Loucy (cell line): Measurements from ENCODE around the gene MUC20.

Experiments used
- H2AFZ ChIP-seq: fragments of 200-600 bp; sonication (generic); 2 replicates; pipeline ENCODE4 v1.6.0; 2016; ENCODE audit warnings: antibody characterized with exemption, mild to moderate bottlenecking, low read length, moderate library complexity
- H3F3A ChIP-seq: fragments of 200-600 bp; 2 replicates; pipeline ENCODE4 v1.6.0; 2016; ENCODE audit warnings: antibody characterized with exemption, low read depth, mild to moderate bottlenecking
- H3K27me3 ChIP-seq: fragments of 200-600 bp; sonication (generic); 2 replicates; pipeline ENCODE4 v1.6.1; 2014; ENCODE audit warnings: low read length, mild to moderate bottlenecking; ENCODE audit not compliant: insufficient read depth, poor library complexity, severe bottlenecking
- H3K36me3 ChIP-seq: fragments of 200-600 bp; sonication (generic); 2 replicates; pipeline ENCODE4 v1.6.1; 2016; ENCODE audit warnings: low read length; ENCODE audit not compliant: insufficient read depth
- H3K4me1 ChIP-seq: fragments of 200-600 bp; sonication (generic); 2 replicates; pipeline ENCODE4 v1.5.1; 2014; ENCODE audit warnings: low read length, mild to moderate bottlenecking; ENCODE audit not compliant: insufficient read depth, poor library complexity, severe bottlenecking
- H3K4me2 ChIP-seq: fragments of 200-600 bp; sonication (generic); 2 replicates; pipeline ENCODE4 v1.6.0; 2014; ENCODE audit warnings: antibody characterized with exemption, low read length, low read depth, mild to moderate bottlenecking; ENCODE audit not compliant: poor library complexity, severe bottlenecking
- H3K4me3 ChIP-seq: fragments of 200-600 bp; sonication (generic); 2 replicates; pipeline ENCODE4 v1.5.1; 2014; ENCODE audit warnings: low read length, mild to moderate bottlenecking, mixed read lengths; ENCODE audit not compliant: poor library complexity, severe bottlenecking
- H3K79me2 ChIP-seq: fragments of 200-600 bp; sonication (generic); 2 replicates; pipeline ENCODE4 v1.6.1; 2014; ENCODE audit warnings: low read length; ENCODE audit not compliant: insufficient read depth
- H3K9ac ChIP-seq: fragments of 200-600 bp; sonication (generic); 2 replicates; pipeline ENCODE4 v1.6.0; 2014; ENCODE audit warnings: mild to moderate bottlenecking, low read depth, low read length, moderate library complexity; ENCODE audit not compliant: poor library complexity, severe bottlenecking
- H3K9me2 ChIP-seq: fragments of 200-600 bp; sonication (generic); replicated peaks from 2 replicates; pipeline ENCODE4 v1.6.1; 2016; ENCODE audit warnings: low read depth, low read length, mixed read lengths
- H3K9me3 ChIP-seq: fragments of 200-600 bp; sonication (generic); 2 replicates; pipeline ENCODE4 v1.6.1; 2014; ENCODE audit warnings: mild to moderate bottlenecking, antibody characterized with exemption, low read length, low read depth; ENCODE audit not compliant: insufficient read depth
- H4K20me1 ChIP-seq: fragments of 200-600 bp; sonication (generic); 2 replicates; pipeline ENCODE4 v1.6.0; 2014; ENCODE audit warnings: antibody characterized with exemption, low read length, mild to moderate bottlenecking; ENCODE audit not compliant: insufficient read depth, poor library complexity, severe bottlenecking
- EZH2phosphoT487 ChIP-seq: fragments of 200-600 bp; IDR thresholded peaks from 2 replicates; pipeline ENCODE4 v1.6.1; 2018; ENCODE audit warnings: antibody characterized with exemption, mild to moderate bottlenecking, moderate library complexity, borderline replicate concordance
- TF ChIP-seq, protein P1 (sequence below): fragments of 200-600 bp; sonication (generic); conservative IDR thresholded peaks from 2 replicates; pipeline ENCODE4 v1.5.1; 2014; ENCODE audit warnings: mild to moderate bottlenecking, antibody characterized with exemption, low read length

MUC20 gene

DNA sequence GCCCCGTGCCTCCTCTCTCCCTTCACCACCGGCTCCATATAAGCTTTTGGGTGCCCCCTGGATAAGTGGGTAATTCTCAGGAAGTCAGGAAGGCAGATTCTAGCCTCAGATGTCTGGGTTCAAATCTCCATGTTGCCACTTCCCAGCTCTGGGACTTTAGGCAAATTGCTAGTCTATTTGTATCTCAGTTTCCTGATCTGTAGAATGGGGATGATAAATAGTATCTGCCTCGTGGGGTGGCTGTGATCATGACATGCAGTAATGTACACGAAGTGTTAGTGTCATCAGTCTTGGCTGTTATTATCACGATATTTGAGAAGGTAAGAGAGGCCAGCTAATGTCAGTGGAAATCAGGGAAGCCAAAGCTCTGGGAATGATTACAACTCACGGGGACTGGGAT is 47.6 kb downstream of the MUC20 start:
- H3K79me2 ChIP-seq: no peaks in the 10 kb centered on the region
- H3K4me3 ChIP-seq: no peak overlapping the region
- no peaks in the 10 kb centered on the region for H3F3A ChIP-seq
- H3K4me2 ChIP-seq: no peak overlapping the region
- H3K4me1 ChIP-seq: no peaks in the 10 kb centered on the region
- no peaks in the 10 kb centered on the region for H4K20me1 ChIP-seq
- no peaks in the 10 kb centered on the region for H3K36me3 ChIP-seq
- H3K27me3 ChIP-seq: no peaks in the 10 kb centered on the region
- TF ChIP-seq EZH2phosphoT487: no peak
- TF ChIP-seq, protein P1, sequence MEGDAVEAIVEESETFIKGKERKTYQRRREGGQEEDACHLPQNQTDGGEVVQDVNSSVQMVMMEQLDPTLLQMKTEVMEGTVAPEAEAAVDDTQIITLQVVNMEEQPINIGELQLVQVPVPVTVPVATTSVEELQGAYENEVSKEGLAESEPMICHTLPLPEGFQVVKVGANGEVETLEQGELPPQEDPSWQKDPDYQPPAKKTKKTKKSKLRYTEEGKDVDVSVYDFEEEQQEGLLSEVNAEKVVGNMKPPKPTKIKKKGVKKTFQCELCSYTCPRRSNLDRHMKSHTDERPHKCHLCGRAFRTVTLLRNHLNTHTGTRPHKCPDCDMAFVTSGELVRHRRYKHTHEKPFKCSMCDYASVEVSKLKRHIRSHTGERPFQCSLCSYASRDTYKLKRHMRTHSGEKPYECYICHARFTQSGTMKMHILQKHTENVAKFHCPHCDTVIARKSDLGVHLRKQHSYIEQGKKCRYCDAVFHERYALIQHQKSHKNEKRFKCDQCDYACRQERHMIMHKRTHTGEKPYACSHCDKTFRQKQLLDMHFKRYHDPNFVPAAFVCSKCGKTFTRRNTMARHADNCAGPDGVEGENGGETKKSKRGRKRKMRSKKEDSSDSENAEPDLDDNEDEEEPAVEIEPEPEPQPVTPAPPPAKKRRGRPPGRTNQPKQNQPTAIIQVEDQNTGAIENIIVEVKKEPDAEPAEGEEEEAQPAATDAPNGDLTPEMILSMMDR: no peak
- H3K9me2 ChIP-seq: no peaks in the 10 kb centered on the region
- H3K9me3 ChIP-seq: no peaks in the 10 kb centered on the region
- H3K9ac ChIP-seq: no peak overlapping the region
- no peak overlapping the region for H2AFZ ChIP-seq

GRCh38 chr3:195768831-195769303 is 48.1 kb downstream of the MUC20 start:
- Histone ChIP-seq H3K4me2 (no peak overlapping the region), H3K36me3 (no peaks in the 10 kb centered on the region), H3F3A (no peaks in the 10 kb centered on the region), H3K27me3 (no peaks in the 10 kb centered on the region), H3K9ac (no peak overlapping the region), H3K4me1 (no peaks in the 10 kb centered on the region), H4K20me1 (no peaks in the 10 kb centered on the region), H2AFZ (no peak overlapping the region), H3K4me3 (no peak overlapping the region), H3K9me2 (no peaks in the 10 kb centered on the region), H3K79me2 (no peaks in the 10 kb centered on the region), H3K9me3 (no peaks in the 10 kb centered on the region)
- no peak for TF ChIP-seq EZH2phosphoT487
- TF ChIP-seq, protein P1: no peak

DNA sequence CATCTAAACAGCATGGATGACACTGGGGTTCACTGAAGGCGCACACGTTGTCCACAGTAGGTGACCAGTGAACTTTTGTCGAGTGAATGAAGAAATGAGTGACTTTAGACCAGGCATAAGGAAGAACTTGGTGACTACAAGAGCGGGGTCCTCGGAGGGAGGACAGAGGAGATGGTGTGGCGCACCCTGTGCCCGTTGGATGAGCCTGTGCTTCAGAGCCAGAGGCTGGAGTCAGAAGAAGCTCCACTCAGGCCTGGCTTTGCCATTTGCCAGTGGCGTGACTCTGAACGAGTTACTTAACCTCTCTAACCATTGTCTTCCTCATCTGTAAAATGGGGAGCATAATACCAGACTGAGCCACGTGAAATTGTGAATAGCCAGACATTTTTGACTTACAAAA is 48.8 kb downstream of the MUC20 start:
- H3K79me2 ChIP-seq: no peaks in the 10 kb centered on the region
- no peaks in the 10 kb centered on the region for H3K9me3 ChIP-seq
- no peak overlapping the region for H3K4me3 ChIP-seq
- no peak overlapping the region for H3K4me2 ChIP-seq
- no peak for TF ChIP-seq EZH2phosphoT487
- TF ChIP-seq, protein P1: no peak
- H3K4me1 ChIP-seq: no peaks in the 10 kb centered on the region
- no peaks in the 10 kb centered on the region for H3K27me3 ChIP-seq
- no peak overlapping the region for H2AFZ ChIP-seq
- H4K20me1 ChIP-seq: no peaks in the 10 kb centered on the region
- H3K9ac ChIP-seq: no peak overlapping the region
- no peaks in the 10 kb centered on the region for H3K9me2 ChIP-seq
- no peaks in the 10 kb centered on the region for H3K36me3 ChIP-seq
- H3F3A ChIP-seq: no peaks in the 10 kb centered on the region
